Suprapubic skin (tissue), 3 donors: Measurements from ENCODE around the gene ADM5.

Experiments used
- CTCF ChIP-seq, 2 donors: fragments of 200-600 bp in 1 of 2; fragments of 450-650 bp in 1 of 2; sonication (generic) in 1 of 2; IDR thresholded peaks; one replicate each; pipeline ENCODE4 v1.5.1; 2016 to 2019; ENCODE audit warnings: antibody characterized with exemption in 2 of 2, mild to moderate bottlenecking in 1 of 2, moderate library complexity in 1 of 2
- EP300 ChIP-seq: sonication (generic); formaldehyde crosslinking; IDR thresholded peaks from one replicate; pipeline ENCODE4 v1.6.1; 2017; ENCODE audit warnings: antibody characterized with exemption
- POLR2A ChIP-seq, 2 donors: fragments of 450-650 bp; IDR thresholded peaks; one replicate each; pipeline ENCODE4 v1.6.1; 2017; ENCODE audit warnings: antibody characterized with exemption in 2 of 2, mild to moderate bottlenecking in 2 of 2, moderate library complexity in 2 of 2

GRCh38 chr19:49687566-49688316 lies 1.7 kb upstream of the ADM5 start:
- no peak for TF ChIP-seq CTCF (IDR thresholded peaks at IDR 0.05)
- TF ChIP-seq POLR2A (IDR thresholded peaks at IDR 0.05) = no peak
- no peak for TF ChIP-seq EP300
